GOT3 (cell line): ENCODE results near the gene ZFHX2.

ENCODE experiments used
- DNase-seq: peaks from one replicate; lab custom pipeline; 2025; ENCODE audit warnings: mixed read lengths; lab: John Stamatoyannopoulos, UW

The ZFHX2 gene

GRCh38 chr14:23572836-23573235 is 21.3 kb upstream of the ZFHX2 start:
- DNase-seq = no peak

GRCh38 chr14:23572524-23572828 is 20.9 kb upstream of the ZFHX2 start:
- no peak for DNase-seq

- DNase-seq = no peak
Observed at GRCh38 chr14:23571701-23572523, 20.3 kb upstream of the ZFHX2 start.

GRCh38 chr14:23570806-23571483 is 19.4 kb upstream of the ZFHX2 start:
- no peak for DNase-seq

- DNase-seq = no peak
Observed at GRCh38 chr14:23569443-23570151, 18.0 kb upstream of the ZFHX2 start.

GRCh38 chr14:23568600-23569331 is 17.2 kb upstream of the ZFHX2 start:
- no peak for DNase-seq

- no peak for DNase-seq
Observed at GRCh38 chr14:23568021-23568599, 16.5 kb upstream of the ZFHX2 start.

- no peak for DNase-seq
Observed at GRCh38 chr14:23567186-23568020, 15.8 kb upstream of the ZFHX2 start, which contains the start of gene AP1G2. AP1G2 (minus strand) TSS chr14:23567791; CDS start chr14:23567314, 477 bp downstream.

GRCh38 chr14:23566778-23567185 is 15.2 kb upstream of the ZFHX2 start:
- DNase-seq = no peak

- no peak for DNase-seq
Observed at GRCh38 chr14:23566112-23566777, 14.7 kb upstream of the ZFHX2 start.

GRCh38 chr14:23565626-23566025 is 14.1 kb upstream of the ZFHX2 start:
- DNase-seq = no peak

- no peak for DNase-seq
Observed at GRCh38 chr14:23564876-23565275, 13.3 kb upstream of the ZFHX2 start.

GRCh38 chr14:23564181-23564812 is 12.7 kb upstream of the ZFHX2 start:
- DNase-seq = no peak

GRCh38 chr14:23563473-23564180 is 12.1 kb upstream of the ZFHX2 start:
- DNase-seq = no peak

GRCh38 chr14:23562822-23563472 is 11.4 kb upstream of the ZFHX2 start:
- no peak for DNase-seq

GRCh38 chr14:23561873-23562821 is 10.6 kb upstream of the ZFHX2 start:
- no peak for DNase-seq

GRCh38 chr14:23561259-23561658 is 9.7 kb upstream of the ZFHX2 start:
- no peak for DNase-seq
